GM23338 (cell line): ENCODE data around the gene NETO2. TPM values are rescaled to one million over a fixed set of nuclear protein-coding genes. Genes with fewer than 3 reads are reported as not detected.

Experiments used
- ATAC-seq: fragments of 200-7000 bp; cut with Tn5 transposase; 3 replicates; pipeline ENCODE4 v1.9.1; 2020
- DNase-seq: peaks from one replicate; pipeline ENCODE4 v3.0.0-alpha.2; 2015; ENCODE audit warnings: low spot score
- H2AFZ ChIP-seq: fragments of 200-600 bp; sonication (generic); 2 replicates; pipeline ENCODE4 v1.8.0; 2016; ENCODE audit warnings: antibody characterized with exemption, mild to moderate bottlenecking, moderate library complexity
- H3F3A ChIP-seq: fragments of 200-600 bp; sonication (generic); replicated peaks from 2 replicates; pipeline ENCODE4 v1.8.0; 2017; ENCODE audit warnings: antibody characterized with exemption, mixed run types, low read depth
- H3K27ac ChIP-seq: fragments of 200-600 bp; sonication (generic); 2 replicates; pipeline ENCODE4 v1.6.1; 2016; ENCODE audit warnings: low read depth
- H3K27me3 ChIP-seq: fragments of 200-600 bp; sonication (generic); 2 replicates; pipeline ENCODE4 v1.8.0; 2016; ENCODE audit warnings: mild to moderate bottlenecking, mixed run types, moderate library complexity; ENCODE audit not compliant: insufficient read depth
- H3K36me3 ChIP-seq: fragments of 200-600 bp; sonication (generic); 2 replicates; pipeline ENCODE4 v1.8.0; 2016; ENCODE audit warnings: mild to moderate bottlenecking; ENCODE audit not compliant: insufficient read depth
- H3K4me1 ChIP-seq: fragments of 200-600 bp; sonication (generic); 2 replicates; pipeline ENCODE4 v1.8.0; 2016; ENCODE audit warnings: mild to moderate bottlenecking, moderate library complexity; ENCODE audit not compliant: insufficient read depth
- H3K4me2 ChIP-seq: fragments of 200-600 bp; sonication (generic); 2 replicates; pipeline ENCODE4 v1.7.1; 2017; ENCODE audit warnings: mixed run types
- H3K4me3 ChIP-seq: fragments of 200-600 bp; sonication (generic); 2 replicates; pipeline ENCODE4 v1.6.1; 2016; ENCODE audit warnings: mixed run types
- H3K79me2 ChIP-seq: fragments of 200-600 bp; sonication (generic); replicated peaks from 2 replicates; pipeline ENCODE4 v1.8.0; 2017; ENCODE audit warnings: mild to moderate bottlenecking; ENCODE audit not compliant: insufficient read depth
- H3K9me2 ChIP-seq: fragments of 200-600 bp; sonication (generic); 2 replicates; pipeline ENCODE4 v1.8.0; 2017; ENCODE audit not compliant: insufficient read depth
- H4K20me1 ChIP-seq: fragments of 200-600 bp; sonication (generic); replicated peaks from 2 replicates; pipeline ENCODE4 v1.8.0; 2017; ENCODE audit warnings: mild to moderate bottlenecking; ENCODE audit not compliant: insufficient read depth
- H3K27ac Mint-ChIP-seq: 2 replicates; pipeline ENCODE4 v1.8.0; 2020; ENCODE audit warnings: inconsistent platforms, mild to moderate bottlenecking, moderate library complexity, mixed read lengths
- H3K27me3 Mint-ChIP-seq: 3 replicates; pipeline ENCODE4 v1.8.0; 2022; ENCODE audit warnings: low read depth, mild to moderate bottlenecking, moderate library complexity, mixed read lengths, inconsistent platforms; ENCODE audit not compliant: insufficient read depth, poor library complexity
- H3K36me3 Mint-ChIP-seq: 3 replicates; pipeline ENCODE4 v1.8.0; 2021; ENCODE audit warnings: low read depth, mild to moderate bottlenecking, inconsistent platforms, moderate library complexity, mixed read lengths
- H3K4me1 Mint-ChIP-seq: 3 replicates; pipeline ENCODE4 v1.8.0; 2020; ENCODE audit warnings: mild to moderate bottlenecking, inconsistent platforms, mixed read lengths
- H3K4me3 Mint-ChIP-seq: 3 replicates; pipeline ENCODE4 v1.8.0; 2021; ENCODE audit warnings: moderate library complexity, mild to moderate bottlenecking, inconsistent platforms, mixed read lengths
- H3K9me3 Mint-ChIP-seq: 3 replicates; pipeline ENCODE4 v1.8.0; 2020; ENCODE audit warnings: moderate library complexity, mild to moderate bottlenecking, inconsistent platforms, mixed read lengths
- NANOG ChIP-seq: IDR thresholded peaks from 2 replicates; pipeline ENCODE4 v1.6.1; 2016; ENCODE audit warnings: antibody characterized with exemption, borderline replicate concordance
- ZNF114 ChIP-seq: fragments of 250-450 bp; sonication (Bioruptor Pico); IDR thresholded peaks from 2 replicates; pipeline ENCODE4 v1.5.0; 2020; ENCODE audit warnings: mild to moderate bottlenecking, moderate library complexity
- polyA plus RNA-seq: library from polyadenylated mRNA; unstranded; fragments of >200 nt; fragmentation: Nextera tagmentation; extraction: Ambion mirVana; gene quantifications from 2 replicates; pipeline ENCODE4 v1.2.1, GENCODE V29; 2016
- total RNA-seq: library from RNA; depleted of rRNA; stranded (reverse); fragments of >200 nt; shearing (Covaris generic); gene quantifications from 2 replicates; pipeline ENCODE4 v1.2.3, GENCODE V29; 2014
- TF ChIP-seq, protein P1 (sequence below): fragments of 250-450 bp; sonication (Bioruptor Pico); IDR thresholded peaks from 2 replicates; pipeline ENCODE4 v1.5.0; 2020; ENCODE audit warnings: mild to moderate bottlenecking, moderate library complexity
- TF ChIP-seq, protein P2 (sequence below), 2 experiments: fragments of 200-600 bp in 1 of 2; sonication (generic) in 1 of 2; conservative IDR thresholded peaks; 2 replicates each; pipeline versions ENCODE4 v1.5.1 to v1.6.1; 2016 to 2017; ENCODE audit warnings: antibody characterized with exemption in 2 of 2, low read depth in 2 of 2, mild to moderate bottlenecking in 2 of 2, moderate library complexity in 1 of 2
- TF ChIP-seq, protein P3 (sequence below): IDR thresholded peaks from 2 replicates; pipeline ENCODE4 v1.6.1; 2016; ENCODE audit warnings: antibody characterized with exemption

Gene NETO2
- total and polyA plus RNA-seq, 2 experiments from 2014 or later = 6.6 to 10.6 TPM

DNA sequence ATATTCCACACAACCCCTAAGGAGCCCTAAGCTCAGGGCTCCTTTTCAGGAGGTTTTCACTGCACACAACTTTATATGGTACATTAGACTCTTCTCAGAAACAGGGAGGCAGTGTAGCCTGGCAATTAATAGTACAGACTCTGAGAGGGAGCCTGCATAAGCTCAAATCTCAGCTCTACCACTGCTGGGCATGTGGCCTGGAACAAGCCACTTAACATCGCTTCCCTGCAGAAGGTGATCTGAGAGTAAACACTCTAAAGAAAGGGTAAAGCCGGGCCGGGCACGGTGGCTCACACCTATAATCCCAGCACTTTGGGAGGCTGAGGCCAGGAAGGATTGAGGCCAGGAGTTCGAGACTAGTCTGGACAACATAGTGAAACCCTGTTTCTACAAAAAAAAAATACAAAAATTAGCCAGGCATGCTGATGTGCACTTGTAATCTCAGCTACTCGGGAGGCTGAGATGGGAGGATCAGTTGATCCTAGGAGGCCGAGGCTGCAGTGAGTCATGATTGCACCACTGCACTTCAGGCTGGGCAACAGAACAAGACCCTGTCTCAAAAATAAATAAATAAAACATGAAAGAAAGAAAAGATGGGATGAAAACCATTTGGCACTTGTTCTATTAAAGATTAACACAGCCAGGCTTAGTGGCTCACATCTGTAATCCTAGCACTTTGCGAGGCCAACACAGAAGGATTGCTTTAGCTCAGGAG, 99.6 kb downstream of the NETO2 start (continued):
- TF ChIP-seq, protein P1, sequence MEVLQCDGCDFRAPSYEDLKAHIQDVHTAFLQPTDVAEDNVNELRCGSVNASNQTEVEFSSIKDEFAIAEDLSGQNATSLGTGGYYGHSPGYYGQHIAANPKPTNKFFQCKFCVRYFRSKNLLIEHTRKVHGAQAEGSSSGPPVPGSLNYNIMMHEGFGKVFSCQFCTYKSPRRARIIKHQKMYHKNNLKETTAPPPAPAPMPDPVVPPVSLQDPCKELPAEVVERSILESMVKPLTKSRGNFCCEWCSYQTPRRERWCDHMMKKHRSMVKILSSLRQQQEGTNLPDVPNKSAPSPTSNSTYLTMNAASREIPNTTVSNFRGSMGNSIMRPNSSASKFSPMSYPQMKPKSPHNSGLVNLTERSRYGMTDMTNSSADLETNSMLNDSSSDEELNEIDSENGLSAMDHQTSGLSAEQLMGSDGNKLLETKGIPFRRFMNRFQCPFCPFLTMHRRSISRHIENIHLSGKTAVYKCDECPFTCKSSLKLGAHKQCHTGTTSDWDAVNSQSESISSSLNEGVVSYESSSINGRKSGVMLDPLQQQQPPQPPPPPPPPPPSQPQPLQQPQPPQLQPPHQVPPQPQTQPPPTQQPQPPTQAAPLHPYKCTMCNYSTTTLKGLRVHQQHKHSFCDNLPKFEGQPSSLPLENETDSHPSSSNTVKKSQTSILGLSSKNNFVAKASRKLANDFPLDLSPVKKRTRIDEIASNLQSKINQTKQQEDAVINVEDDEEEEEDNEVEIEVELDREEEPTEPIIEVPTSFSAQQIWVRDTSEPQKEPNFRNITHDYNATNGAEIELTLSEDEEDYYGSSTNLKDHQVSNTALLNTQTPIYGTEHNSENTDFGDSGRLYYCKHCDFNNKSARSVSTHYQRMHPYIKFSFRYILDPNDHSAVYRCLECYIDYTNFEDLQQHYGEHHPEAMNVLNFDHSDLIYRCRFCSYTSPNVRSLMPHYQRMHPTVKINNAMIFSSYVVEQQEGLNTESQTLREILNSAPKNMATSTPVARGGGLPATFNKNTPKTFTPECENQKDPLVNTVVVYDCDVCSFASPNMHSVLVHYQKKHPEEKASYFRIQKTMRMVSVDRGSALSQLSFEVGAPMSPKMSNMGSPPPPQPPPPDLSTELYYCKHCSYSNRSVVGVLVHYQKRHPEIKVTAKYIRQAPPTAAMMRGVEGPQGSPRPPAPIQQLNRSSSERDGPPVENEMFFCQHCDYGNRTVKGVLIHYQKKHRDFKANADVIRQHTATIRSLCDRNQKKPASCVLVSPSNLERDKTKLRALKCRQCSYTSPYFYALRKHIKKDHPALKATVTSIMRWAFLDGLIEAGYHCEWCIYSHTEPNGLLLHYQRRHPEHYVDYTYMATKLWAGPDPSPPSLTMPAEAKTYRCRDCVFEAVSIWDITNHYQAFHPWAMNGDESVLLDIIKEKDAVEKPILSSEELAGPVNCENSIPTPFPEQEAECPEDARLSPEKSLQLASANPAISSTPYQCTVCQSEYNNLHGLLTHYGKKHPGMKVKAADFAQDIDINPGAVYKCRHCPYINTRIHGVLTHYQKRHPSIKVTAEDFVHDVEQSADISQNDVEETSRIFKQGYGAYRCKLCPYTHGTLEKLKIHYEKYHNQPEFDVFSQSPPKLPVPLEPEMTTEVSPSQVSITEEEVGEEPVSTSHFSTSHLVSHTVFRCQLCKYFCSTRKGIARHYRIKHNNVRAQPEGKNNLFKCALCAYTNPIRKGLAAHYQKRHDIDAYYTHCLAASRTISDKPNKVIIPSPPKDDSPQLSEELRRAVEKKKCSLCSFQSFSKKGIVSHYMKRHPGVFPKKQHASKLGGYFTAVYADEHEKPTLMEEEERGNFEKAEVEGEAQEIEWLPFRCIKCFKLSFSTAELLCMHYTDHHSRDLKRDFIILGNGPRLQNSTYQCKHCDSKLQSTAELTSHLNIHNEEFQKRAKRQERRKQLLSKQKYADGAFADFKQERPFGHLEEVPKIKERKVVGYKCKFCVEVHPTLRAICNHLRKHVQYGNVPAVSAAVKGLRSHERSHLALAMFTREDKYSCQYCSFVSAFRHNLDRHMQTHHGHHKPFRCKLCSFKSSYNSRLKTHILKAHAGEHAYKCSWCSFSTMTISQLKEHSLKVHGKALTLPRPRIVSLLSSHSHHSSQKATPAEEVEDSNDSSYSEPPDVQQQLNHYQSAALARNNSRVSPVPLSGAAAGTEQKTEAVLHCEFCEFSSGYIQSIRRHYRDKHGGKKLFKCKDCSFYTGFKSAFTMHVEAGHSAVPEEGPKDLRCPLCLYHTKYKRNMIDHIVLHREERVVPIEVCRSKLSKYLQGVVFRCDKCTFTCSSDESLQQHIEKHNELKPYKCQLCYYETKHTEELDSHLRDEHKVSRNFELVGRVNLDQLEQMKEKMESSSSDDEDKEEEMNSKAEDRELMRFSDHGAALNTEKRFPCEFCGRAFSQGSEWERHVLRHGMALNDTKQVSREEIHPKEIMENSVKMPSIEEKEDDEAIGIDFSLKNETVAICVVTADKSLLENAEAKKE = no peak
- no peak for TF ChIP-seq NANOG
- TF ChIP-seq, protein P2, sequence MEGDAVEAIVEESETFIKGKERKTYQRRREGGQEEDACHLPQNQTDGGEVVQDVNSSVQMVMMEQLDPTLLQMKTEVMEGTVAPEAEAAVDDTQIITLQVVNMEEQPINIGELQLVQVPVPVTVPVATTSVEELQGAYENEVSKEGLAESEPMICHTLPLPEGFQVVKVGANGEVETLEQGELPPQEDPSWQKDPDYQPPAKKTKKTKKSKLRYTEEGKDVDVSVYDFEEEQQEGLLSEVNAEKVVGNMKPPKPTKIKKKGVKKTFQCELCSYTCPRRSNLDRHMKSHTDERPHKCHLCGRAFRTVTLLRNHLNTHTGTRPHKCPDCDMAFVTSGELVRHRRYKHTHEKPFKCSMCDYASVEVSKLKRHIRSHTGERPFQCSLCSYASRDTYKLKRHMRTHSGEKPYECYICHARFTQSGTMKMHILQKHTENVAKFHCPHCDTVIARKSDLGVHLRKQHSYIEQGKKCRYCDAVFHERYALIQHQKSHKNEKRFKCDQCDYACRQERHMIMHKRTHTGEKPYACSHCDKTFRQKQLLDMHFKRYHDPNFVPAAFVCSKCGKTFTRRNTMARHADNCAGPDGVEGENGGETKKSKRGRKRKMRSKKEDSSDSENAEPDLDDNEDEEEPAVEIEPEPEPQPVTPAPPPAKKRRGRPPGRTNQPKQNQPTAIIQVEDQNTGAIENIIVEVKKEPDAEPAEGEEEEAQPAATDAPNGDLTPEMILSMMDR (conservative IDR thresholded peaks at IDR 0.05; ENCODE audit: low read depth in 2 of 2) = no peak
- TF ChIP-seq, protein P3, sequence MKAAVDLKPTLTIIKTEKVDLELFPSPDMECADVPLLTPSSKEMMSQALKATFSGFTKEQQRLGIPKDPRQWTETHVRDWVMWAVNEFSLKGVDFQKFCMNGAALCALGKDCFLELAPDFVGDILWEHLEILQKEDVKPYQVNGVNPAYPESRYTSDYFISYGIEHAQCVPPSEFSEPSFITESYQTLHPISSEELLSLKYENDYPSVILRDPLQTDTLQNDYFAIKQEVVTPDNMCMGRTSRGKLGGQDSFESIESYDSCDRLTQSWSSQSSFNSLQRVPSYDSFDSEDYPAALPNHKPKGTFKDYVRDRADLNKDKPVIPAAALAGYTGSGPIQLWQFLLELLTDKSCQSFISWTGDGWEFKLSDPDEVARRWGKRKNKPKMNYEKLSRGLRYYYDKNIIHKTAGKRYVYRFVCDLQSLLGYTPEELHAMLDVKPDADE = no peak

DNA sequence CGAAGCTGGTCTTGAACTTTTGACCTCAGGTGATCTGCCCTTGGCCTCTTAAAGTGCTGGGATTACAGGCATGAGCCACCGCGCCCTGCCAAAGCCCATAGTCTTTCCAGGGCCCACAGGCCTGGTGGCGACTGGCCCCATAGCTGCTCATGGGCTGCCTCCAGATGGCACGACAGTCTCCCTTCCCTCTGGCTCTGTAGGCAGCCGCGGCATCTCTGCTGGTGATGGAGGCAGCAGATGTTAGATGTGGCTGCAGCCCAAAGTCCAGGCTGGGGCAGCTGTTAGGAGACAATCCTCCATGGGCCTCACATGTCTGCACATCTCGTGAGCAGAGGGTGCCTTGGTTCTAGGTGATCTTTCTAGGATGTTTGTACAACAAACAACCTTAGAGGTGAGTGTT, 100.5 kb downstream of the NETO2 start:
- Histone ChIP-seq H3K27me3 (peaks cover 5% of the 10 kb centered on the region), H3F3A (no peaks in the 10 kb centered on the region), H3K4me2 (no peak overlapping the region), H3K36me3 (no peaks in the 10 kb centered on the region), H3K4me1 (no peaks in the 10 kb centered on the region), H3K79me2 (no peaks in the 10 kb centered on the region), H4K20me1 (no peaks in the 10 kb centered on the region), H3K4me3 (no peak overlapping the region), H3K9me2 (no peaks in the 10 kb centered on the region), H3K27ac (no peak overlapping the region), H2AFZ (no peak overlapping the region)
- no peaks in the 10 kb centered on the region; the same call in 2 of the 3 replicates for H3K36me3 Mint-ChIP-seq
- no peak overlapping the region for H3K27ac Mint-ChIP-seq
- peaks cover 7% of the 10 kb centered on the region for H3K27me3 Mint-ChIP-seq
- DNase-seq (no peak), ATAC-seq (no peak)
- no peak overlapping the region for H3K4me3 Mint-ChIP-seq
- H3K4me1 Mint-ChIP-seq = peaks cover 7% of the 10 kb centered on the region; the same call in 2 of the 3 replicates
- H3K9me3 Mint-ChIP-seq = no peaks in the 10 kb centered on the region
- TF ChIP-seq NANOG (no peak), ZNF114 (CRISPR knock-in tag) (no peak)
